ENCODE results near the gene MMP24OS. TPM values are rescaled to one million over a fixed set of nuclear protein-coding genes. Genes with fewer than 3 reads are reported as not detected.

The MMP24OS gene
- total RNA-seq, 1 donor from 2014 or later = 2.9 TPM

- Mint-ChIP-seq H3K4me3 (no peak overlapping the region), H3K36me3 (no peaks in the 10 kb centered on the region), H3K27ac (no peak overlapping the region), H3K4me1 (peaks cover 22% of the 10 kb centered on the region), H3K27me3 (ENCODE audit: insufficient read depth, low read depth) (peaks cover 11% of the 10 kb centered on the region), H3K9me3 (no peaks in the 10 kb centered on the region)
- Histone ChIP-seq H4K20me1 (ENCODE audit: low read depth) (peaks cover 12% of the 10 kb centered on the region), H3K27me3 (no peaks in the 10 kb centered on the region), H3K9me3 (ENCODE audit: low read depth) (no peaks in the 10 kb centered on the region), H3K4me1 (peaks cover 6% of the 10 kb centered on the region), H3K36me3 (no peaks in the 10 kb centered on the region), H3K27ac (no peak overlapping the region), H3K9ac (no peak overlapping the region), H3F3A (ENCODE audit: low read depth) (no peaks in the 10 kb centered on the region), H3K79me2 (ENCODE audit: low read depth) (peaks cover 17% of the 10 kb centered on the region), H3K4me2 (no peak overlapping the region), H3K4me3 (no peak overlapping the region), H2AFZ (replicated peaks) (no peak overlapping the region)
- TF ChIP-seq, protein P1, sequence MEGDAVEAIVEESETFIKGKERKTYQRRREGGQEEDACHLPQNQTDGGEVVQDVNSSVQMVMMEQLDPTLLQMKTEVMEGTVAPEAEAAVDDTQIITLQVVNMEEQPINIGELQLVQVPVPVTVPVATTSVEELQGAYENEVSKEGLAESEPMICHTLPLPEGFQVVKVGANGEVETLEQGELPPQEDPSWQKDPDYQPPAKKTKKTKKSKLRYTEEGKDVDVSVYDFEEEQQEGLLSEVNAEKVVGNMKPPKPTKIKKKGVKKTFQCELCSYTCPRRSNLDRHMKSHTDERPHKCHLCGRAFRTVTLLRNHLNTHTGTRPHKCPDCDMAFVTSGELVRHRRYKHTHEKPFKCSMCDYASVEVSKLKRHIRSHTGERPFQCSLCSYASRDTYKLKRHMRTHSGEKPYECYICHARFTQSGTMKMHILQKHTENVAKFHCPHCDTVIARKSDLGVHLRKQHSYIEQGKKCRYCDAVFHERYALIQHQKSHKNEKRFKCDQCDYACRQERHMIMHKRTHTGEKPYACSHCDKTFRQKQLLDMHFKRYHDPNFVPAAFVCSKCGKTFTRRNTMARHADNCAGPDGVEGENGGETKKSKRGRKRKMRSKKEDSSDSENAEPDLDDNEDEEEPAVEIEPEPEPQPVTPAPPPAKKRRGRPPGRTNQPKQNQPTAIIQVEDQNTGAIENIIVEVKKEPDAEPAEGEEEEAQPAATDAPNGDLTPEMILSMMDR (IDR thresholded peaks at IDR 0.05) = no peak
- TF ChIP-seq EZH2phosphoT487 (IDR thresholded peaks at IDR 0.05) = no peak
- TF ChIP-seq EZH2 (IDR thresholded peaks at IDR 0.05) = no peak
- DNase-seq (ENCODE audit: low spot score) = no peak
Measured at GRCh38 chr20:35287509-35288324, 9.8 kb upstream of the MMP24OS start.

DNA sequence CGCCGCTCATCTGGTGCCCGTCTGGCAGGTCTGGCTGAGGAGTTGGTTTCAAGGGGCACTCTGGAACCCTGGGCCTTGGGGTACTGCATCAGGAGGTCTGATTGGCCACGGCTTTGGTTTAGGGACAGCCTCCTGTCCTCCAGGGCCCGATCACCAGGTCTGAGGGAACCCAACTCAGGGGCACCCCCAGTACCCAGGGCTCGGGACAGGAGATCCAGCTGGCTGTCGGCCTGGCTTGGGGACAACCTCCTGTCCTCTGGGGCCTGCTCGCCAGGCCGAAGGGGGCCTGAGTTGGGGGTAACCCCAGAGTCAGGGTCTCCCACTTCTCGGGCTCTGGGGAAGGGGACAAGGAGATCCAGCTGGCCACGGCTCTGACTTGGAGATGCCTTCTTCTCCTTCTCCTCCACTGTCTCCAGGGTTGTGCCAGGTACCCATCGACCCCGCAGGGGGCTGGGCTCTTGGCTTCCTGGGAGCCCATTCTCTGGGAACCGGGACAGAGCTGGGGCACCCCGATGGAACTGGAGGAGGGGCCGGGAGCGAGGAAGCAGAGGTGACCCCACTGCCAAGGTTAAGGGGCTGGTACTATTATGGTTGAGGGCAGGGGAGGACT lies 9.1 kb upstream of the MMP24OS start:
- H3K4me1 Mint-ChIP-seq = peaks cover 24% of the 10 kb centered on the region
- H3F3A ChIP-seq (ENCODE audit: low read depth) = no peaks in the 10 kb centered on the region

DNA sequence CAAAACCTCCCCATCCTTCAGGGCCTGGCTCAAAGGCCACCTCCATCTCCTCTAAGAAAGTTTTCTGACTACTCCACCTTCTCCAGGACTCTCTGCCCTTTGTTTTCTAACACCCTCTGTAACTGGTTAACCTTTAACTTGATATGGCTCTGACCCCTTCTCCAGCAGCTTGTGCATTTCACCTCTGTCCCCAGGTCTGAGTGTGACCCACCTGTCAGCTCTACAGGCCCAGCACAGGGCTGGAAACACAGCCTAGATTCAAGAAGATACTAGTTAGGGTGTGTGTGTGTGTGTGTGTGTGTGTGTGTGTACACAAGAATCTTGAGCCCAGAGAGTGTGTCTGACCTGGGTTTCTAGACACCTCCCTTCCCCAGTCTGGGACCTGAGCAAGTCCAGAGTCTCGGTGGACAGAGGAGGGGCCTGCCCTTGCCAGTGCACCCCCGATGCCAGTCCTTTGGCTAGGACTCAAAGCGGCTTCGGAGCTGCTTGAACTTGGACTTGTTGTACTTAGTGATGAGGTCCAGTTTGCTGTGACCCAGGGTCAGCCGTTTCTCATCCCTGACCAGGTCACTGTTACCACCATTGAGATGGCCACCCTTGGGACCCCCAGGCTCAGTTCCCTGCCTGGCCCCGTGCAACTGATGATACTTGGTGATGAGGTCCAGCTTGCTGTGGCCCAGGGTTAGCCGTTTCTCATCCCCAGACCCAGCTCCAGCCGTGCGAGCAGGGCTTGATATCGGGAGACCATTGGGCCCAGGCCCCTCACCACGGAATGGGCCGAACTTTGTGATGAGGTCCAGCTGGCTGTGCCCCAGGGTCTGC lies 8.4 kb upstream of the MMP24OS start:
- Histone ChIP-seq H3K27me3 (no peaks in the 10 kb centered on the region), H3K4me2 (no peak overlapping the region), H3K4me1 (peaks cover 6% of the 10 kb centered on the region), H4K20me1 (ENCODE audit: low read depth) (peaks cover 12% of the 10 kb centered on the region), H3K36me3 (no peaks in the 10 kb centered on the region), H3K4me3 (no peak overlapping the region), H3F3A (ENCODE audit: low read depth) (no peaks in the 10 kb centered on the region), H3K79me2 (ENCODE audit: low read depth) (peaks cover 31% of the 10 kb centered on the region), H3K27ac (no peak overlapping the region), H3K9ac (no peak overlapping the region), H3K9me3 (ENCODE audit: low read depth) (no peaks in the 10 kb centered on the region), H2AFZ (replicated peaks) (no peak overlapping the region)
- H3K4me3 Mint-ChIP-seq = peak overlapping the region; percentile 89
- H3K9me3 Mint-ChIP-seq = no peaks in the 10 kb centered on the region
- no peak for DNase-seq (ENCODE audit: low spot score)
- H3K4me1 Mint-ChIP-seq = peaks cover 24% of the 10 kb centered on the region
- TF ChIP-seq EZH2phosphoT487 (IDR thresholded peaks at IDR 0.05) = no peak
- TF ChIP-seq, protein P1 (IDR thresholded peaks at IDR 0.05) = no peak
- TF ChIP-seq EZH2 (IDR thresholded peaks at IDR 0.05) = no peak
- peaks cover 9% of the 10 kb centered on the region for H3K27me3 Mint-ChIP-seq (ENCODE audit: insufficient read depth, low read depth)
- H3K36me3 Mint-ChIP-seq = peaks cover 6% of the 10 kb centered on the region
- H3K27ac Mint-ChIP-seq = no peak overlapping the region

More for the DNA sequence above, 9.1 kb upstream of the MMP24OS start:
- Histone ChIP-seq H3K4me3 (no peak overlapping the region), H4K20me1 (ENCODE audit: low read depth) (peaks cover 12% of the 10 kb centered on the region), H3K27ac (no peak overlapping the region), H3K36me3 (no peaks in the 10 kb centered on the region), H2AFZ (replicated peaks) (no peak overlapping the region), H3K4me1 (peaks cover 6% of the 10 kb centered on the region), H3K9ac (no peak overlapping the region), H3K9me3 (ENCODE audit: low read depth) (no peaks in the 10 kb centered on the region), H3K79me2 (ENCODE audit: low read depth) (peaks cover 24% of the 10 kb centered on the region), H3K27me3 (no peaks in the 10 kb centered on the region), H3K4me2 (no peak overlapping the region)
- TF ChIP-seq EZH2 (IDR thresholded peaks at IDR 0.05) = no peak
- TF ChIP-seq, protein P1 (IDR thresholded peaks at IDR 0.05) = no peak
- TF ChIP-seq EZH2phosphoT487 (IDR thresholded peaks at IDR 0.05) = no peak
- Mint-ChIP-seq H3K9me3 (no peaks in the 10 kb centered on the region), H3K27me3 (ENCODE audit: insufficient read depth, low read depth) (peaks cover 9% of the 10 kb centered on the region), H3K36me3 (peaks cover 3% of the 10 kb centered on the region), H3K4me3 (no peak overlapping the region), H3K27ac (no peak overlapping the region)
- DNase-seq (ENCODE audit: low spot score) = no peak

All from neural progenitor cell (in vitro differentiated cells).